NCI-H69 (cell line): ENCODE results near the gene GATA5.
"Not testable (repeated sequence)": the region's sequence is repeated elsewhere in the genome, so short reads cannot be mapped to it uniquely, and the experiment has no call there.

Experiments
- DNase-seq: peaks from one replicate; lab custom pipeline; 2025; lab: John Stamatoyannopoulos, UW

GATA5 gene

GRCh38 chr20:62429455-62430310 is 46.1 kb downstream of the GATA5 start:
- DNase-seq, result no peak

- no peak for DNase-seq
Observed at GRCh38 chr20:62428396-62429295, 47.1 kb downstream of the GATA5 start.

GRCh38 chr20:62428002-62428372 is 47.8 kb downstream of the GATA5 start:
- DNase-seq, result no peak

- DNase-seq, result no peak
Observed at GRCh38 chr20:62427172-62428001, 48.4 kb downstream of the GATA5 start, which contains the start of gene RBBP8NL. Gene RBBP8NL, minus strand, starts transcription at chr20:62427539. Its CDS starts 7,892 bp downstream, at chr20:62419647.

GRCh38 chr20:62426699-62427131 is 49.1 kb downstream of the GATA5 start:
- DNase-seq, result peak; percentile 7

GRCh38 chr20:62426059-62426348 is 49.8 kb downstream of the GATA5 start:
- DNase-seq, result not testable (repeated sequence)

GRCh38 chr20:62425281-62426058 is 50.3 kb downstream of the GATA5 start:
- no peak for DNase-seq

- DNase-seq, result no peak
Observed at GRCh38 chr20:62424249-62425107, 51.3 kb downstream of the GATA5 start.

- peak; percentile 17 for DNase-seq
Observed at GRCh38 chr20:62423326-62423706, 52.5 kb downstream of the GATA5 start.

- no peak for DNase-seq
Observed at GRCh38 chr20:62422636-62423325, 53.0 kb downstream of the GATA5 start.

GRCh38 chr20:62421716-62421990 is 54.1 kb downstream of the GATA5 start:
- DNase-seq, result no peak

- no peak for DNase-seq
Observed at GRCh38 chr20:62420846-62421715, 54.7 kb downstream of the GATA5 start.

- DNase-seq, result no peak
Observed at GRCh38 chr20:62419759-62420158, 56.0 kb downstream of the GATA5 start.

- no peak for DNase-seq
Observed at GRCh38 chr20:62418709-62419487, 56.9 kb downstream of the GATA5 start.

- no peak for DNase-seq
Observed at GRCh38 chr20:62417981-62418708, 57.6 kb downstream of the GATA5 start.

- DNase-seq, result no peak
Observed at GRCh38 chr20:62416651-62417637, 58.9 kb downstream of the GATA5 start.
